DMS53 treated with DMSO at 0.1 percent for 48 hours (cell line): ENCODE data around the gene GDF2.

ENCODE experiments used
- DNase-seq: peaks from one replicate; lab custom pipeline; 2025; ENCODE audit not compliant: unreplicated experiment; lab: John Stamatoyannopoulos, UW

The GDF2 gene

GRCh38 chr10:47331954-47332353, 9.7 kb downstream of the GDF2 start:
- no peak for DNase-seq

- DNase-seq, result no peak
Measured at GRCh38 chr10:47332371-47332770, 10.1 kb downstream of the GDF2 start.

- no peak for DNase-seq
Measured at GRCh38 chr10:47332946-47333345, 10.7 kb downstream of the GDF2 start.

GRCh38 chr10:47333532-47333931, 11.3 kb downstream of the GDF2 start:
- no peak for DNase-seq

DNA sequence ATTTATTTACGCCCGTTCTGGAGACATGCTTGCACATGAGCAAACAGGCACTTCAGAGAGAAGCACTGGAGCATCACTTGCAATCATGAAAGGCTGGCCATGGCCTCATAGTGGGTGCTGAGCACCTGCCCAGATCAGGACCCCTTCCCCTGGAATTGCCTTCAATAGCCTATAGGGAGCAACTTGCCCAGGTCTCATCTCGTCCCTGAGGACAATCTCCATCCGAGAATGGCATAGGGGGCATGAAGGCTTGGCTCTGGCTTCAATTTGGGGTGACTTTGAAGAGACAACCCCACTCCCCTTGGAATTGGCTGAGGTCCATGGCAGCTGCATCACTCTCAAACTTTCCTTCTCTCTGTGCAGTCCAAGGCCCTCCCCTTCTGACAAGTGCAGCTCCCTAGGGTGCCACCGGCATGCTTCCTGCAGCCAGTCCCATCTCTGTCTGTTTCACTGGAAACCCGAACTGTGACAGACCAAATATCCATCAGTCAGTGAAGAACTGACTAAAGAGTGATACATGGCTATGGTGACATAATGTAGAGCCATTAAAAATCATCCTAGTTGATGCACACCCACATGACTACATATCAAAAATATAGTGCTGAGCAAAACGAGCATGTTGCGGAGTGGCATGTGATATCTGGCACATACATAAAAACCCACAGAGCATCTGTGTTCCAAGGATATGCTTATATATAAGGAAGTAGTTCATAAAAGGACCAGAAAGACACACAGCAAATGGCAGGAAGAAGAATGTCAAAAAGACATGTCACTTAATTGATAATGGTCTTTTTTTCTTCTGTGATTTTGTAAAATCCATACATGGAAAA, 12.4 kb downstream of the GDF2 start:
- DNase-seq, result no peak

GRCh38 chr10:47335906-47336305, 13.7 kb downstream of the GDF2 start:
- no peak for DNase-seq

GRCh38 chr10:47336387-47337134, 14.3 kb downstream of the GDF2 start:
- DNase-seq, result no peak

GRCh38 chr10:47337310-47337709, 15.1 kb downstream of the GDF2 start:
- DNase-seq, result no peak

GRCh38 chr10:47339186-47339735, 17.0 kb downstream of the GDF2 start:
- DNase-seq, result no peak

- DNase-seq, result no peak
Measured at GRCh38 chr10:47339759-47340607, 17.7 kb downstream of the GDF2 start.

- peak; percentile 40 for DNase-seq
Measured at GRCh38 chr10:47340608-47341170, 18.4 kb downstream of the GDF2 start.

- DNase-seq, result no peak
Measured at GRCh38 chr10:47344996-47345870, 23.0 kb downstream of the GDF2 start.

GRCh38 chr10:47346581-47347302, 24.5 kb downstream of the GDF2 start:
- DNase-seq, result no peak

DNA sequence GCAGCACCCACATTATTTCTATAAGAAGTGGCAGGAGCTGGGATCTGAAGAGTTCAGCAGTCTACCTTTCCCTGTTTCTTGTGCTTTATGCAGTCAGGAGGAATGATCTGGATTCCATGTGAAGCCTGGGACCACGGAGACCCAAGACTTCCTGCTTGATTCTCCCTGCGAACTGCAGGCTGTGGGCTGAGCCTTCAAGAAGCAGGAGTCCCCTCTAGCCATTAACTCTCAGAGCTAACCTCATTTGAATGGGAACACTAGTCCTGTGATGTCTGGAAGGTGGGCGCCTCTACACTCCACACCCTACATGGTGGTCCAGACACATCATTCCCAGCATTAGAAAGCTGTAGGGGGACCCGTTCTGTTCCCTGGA, 25.0 kb downstream of the GDF2 start:
- no peak for DNase-seq

- no peak for DNase-seq
Measured at GRCh38 chr10:47348138-47348651, 25.9 kb downstream of the GDF2 start, which contains the start of gene RBP3. Gene RBP3, plus strand, starts transcription at chr10:47348363. Its CDS starts 122 bp downstream, at chr10:47348485.

DNA sequence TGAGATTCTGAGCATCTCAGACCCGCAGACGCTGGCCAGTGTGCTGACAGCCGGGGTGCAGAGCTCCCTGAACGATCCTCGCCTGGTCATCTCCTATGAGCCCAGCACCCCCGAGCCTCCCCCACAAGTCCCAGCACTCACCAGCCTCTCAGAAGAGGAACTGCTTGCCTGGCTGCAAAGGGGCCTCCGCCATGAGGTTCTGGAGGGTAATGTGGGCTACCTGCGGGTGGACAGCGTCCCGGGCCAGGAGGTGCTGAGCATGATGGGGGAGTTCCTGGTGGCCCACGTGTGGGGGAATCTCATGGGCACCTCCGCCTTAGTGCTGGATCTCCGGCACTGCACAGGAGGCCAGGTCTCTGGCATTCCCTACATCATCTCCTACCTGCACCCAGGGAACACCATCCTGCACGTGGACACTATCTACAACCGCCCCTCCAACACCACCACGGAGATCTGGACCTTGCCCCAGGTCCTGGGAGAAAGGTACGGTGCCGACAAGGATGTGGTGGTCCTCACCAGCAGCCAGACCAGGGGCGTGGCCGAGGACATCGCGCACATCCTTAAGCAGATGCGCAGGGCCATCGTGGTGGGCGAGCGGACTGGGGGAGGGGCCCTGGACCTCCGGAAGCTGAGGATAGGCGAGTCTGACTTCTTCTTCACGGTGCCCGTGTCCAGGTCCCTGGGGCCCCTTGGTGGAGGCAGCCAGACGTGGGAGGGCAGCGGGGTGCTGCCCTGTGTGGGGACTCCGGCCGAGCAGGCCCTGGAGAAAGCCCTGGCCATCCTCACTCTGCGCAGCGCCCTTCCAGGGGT, 26.6 kb downstream of the GDF2 start:
- DNase-seq, result no peak

- no peak for DNase-seq
Measured at GRCh38 chr10:47349516-47349915, 27.3 kb downstream of the GDF2 start.

DNA sequence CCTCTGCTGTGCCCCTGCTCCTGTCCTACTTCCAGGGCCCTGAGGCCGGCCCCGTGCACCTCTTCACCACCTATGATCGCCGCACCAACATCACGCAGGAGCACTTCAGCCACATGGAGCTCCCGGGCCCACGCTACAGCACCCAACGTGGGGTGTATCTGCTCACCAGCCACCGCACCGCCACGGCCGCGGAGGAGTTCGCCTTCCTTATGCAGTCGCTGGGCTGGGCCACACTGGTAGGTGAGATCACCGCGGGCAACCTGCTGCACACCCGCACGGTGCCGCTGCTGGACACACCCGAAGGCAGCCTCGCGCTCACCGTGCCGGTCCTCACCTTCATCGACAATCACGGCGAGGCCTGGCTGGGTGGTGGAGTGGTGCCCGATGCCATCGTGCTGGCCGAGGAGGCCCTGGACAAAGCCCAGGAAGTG, 27.7 kb downstream of the GDF2 start:
- no peak for DNase-seq
